Neural crest cell (in vitro differentiated cells): ENCODE measurements around the gene OSBP2. TPM values are rescaled to one million over a fixed set of nuclear protein-coding genes. Genes with fewer than 3 reads are reported as not detected.

Source experiments
- DNase-seq: peaks from one replicate; pipeline ENCODE4 v3.0.0; 2021; ENCODE audit warnings: low read depth, mixed read lengths, low spot score
- H3K27ac Mint-ChIP-seq: one replicate; pipeline ENCODE4 v1.8.0; 2021; ENCODE audit warnings: mild to moderate bottlenecking, mixed read lengths; ENCODE audit not compliant: unreplicated experiment
- H3K27me3 Mint-ChIP-seq: 2 replicates; pipeline ENCODE4 v1.8.0; 2021; ENCODE audit warnings: low read depth, mild to moderate bottlenecking, mixed read lengths
- H3K36me3 Mint-ChIP-seq: 2 replicates; pipeline ENCODE4 v1.8.0; 2021; ENCODE audit warnings: low read depth, mild to moderate bottlenecking, mixed read lengths
- H3K4me1 Mint-ChIP-seq: 2 replicates; pipeline ENCODE4 v1.8.0; 2021; ENCODE audit warnings: mixed read lengths
- H3K4me3 Mint-ChIP-seq: one replicate; pipeline ENCODE4 v1.8.0; 2021; ENCODE audit warnings: mild to moderate bottlenecking, mixed read lengths
- H3K9me3 Mint-ChIP-seq: 2 replicates; pipeline ENCODE4 v1.8.0; 2021; ENCODE audit warnings: mixed read lengths
- total RNA-seq: library from RNA; stranded (reverse); gene quantifications from 2 replicates; pipeline ENCODE4 v1.2.1, GENCODE V29; 2021
- TF ChIP-seq, protein P1 (sequence below): fragments of 200-600 bp; sonication (generic); conservative IDR thresholded peaks from 2 replicates; pipeline ENCODE4 v1.5.0; 2021; ENCODE audit warnings: antibody characterized with exemption, mild to moderate bottlenecking

The OSBP2 gene
- total RNA-seq, 1 donor from 2014 or later: 2.8 TPM

DNA sequence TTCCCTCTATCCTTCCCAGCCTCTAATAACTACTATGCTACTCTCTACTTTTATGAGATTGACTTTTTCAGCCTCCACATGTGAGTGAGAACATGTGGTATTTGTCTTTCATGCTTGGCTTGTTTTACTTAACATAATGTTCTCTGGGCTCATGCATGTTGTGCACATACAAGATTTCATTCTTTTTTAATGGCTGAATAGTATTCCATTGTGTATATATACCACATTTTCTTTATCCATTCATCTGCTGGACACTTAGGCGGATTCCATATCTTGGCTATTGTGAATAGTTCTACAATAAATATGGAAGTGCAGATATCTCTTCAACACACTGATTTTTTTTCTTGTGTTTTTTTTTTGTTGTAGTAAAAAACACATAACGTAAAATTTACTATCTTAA lies 19.4 kb downstream of the OSBP2 start:
- H3K9me3 Mint-ChIP-seq: peaks cover 3% of the 10 kb centered on the region
- DNase-seq: no peak
- TF ChIP-seq, protein P1, sequence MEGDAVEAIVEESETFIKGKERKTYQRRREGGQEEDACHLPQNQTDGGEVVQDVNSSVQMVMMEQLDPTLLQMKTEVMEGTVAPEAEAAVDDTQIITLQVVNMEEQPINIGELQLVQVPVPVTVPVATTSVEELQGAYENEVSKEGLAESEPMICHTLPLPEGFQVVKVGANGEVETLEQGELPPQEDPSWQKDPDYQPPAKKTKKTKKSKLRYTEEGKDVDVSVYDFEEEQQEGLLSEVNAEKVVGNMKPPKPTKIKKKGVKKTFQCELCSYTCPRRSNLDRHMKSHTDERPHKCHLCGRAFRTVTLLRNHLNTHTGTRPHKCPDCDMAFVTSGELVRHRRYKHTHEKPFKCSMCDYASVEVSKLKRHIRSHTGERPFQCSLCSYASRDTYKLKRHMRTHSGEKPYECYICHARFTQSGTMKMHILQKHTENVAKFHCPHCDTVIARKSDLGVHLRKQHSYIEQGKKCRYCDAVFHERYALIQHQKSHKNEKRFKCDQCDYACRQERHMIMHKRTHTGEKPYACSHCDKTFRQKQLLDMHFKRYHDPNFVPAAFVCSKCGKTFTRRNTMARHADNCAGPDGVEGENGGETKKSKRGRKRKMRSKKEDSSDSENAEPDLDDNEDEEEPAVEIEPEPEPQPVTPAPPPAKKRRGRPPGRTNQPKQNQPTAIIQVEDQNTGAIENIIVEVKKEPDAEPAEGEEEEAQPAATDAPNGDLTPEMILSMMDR: no peak
- H3K4me1 Mint-ChIP-seq: no peaks in the 10 kb centered on the region
- no peaks in the 10 kb centered on the region for H3K27me3 Mint-ChIP-seq
- no peak overlapping the region for H3K4me3 Mint-ChIP-seq
- no peak overlapping the region for H3K27ac Mint-ChIP-seq
- no peaks in the 10 kb centered on the region for H3K36me3 Mint-ChIP-seq

DNA sequence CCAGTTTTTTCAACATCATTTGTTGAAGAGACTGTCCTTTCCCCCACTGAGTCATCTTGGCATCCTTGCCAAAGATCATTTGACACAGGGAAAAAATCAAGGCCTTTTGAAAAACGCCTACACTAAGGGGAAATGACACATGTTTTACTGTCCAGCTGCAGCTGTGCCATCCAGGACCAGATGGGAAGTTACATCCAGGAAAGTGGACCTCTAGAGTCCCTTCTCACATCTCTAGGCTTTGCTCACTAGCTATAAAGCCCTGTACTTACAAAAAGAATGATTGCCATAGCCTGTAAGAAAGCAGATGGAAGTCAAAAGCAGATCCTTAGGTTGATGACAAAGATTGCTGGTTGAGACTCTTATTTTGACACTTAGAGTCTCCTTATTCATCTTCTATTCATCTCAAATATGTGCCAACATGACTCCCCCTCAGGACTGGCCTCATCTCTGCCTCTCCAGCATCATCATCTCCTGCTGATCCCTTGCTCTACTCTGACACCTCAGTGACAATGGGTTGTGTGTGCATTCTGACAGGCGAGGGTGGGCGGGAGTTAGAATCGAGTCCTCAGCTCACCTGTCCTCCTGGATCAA lies 22.8 kb downstream of the OSBP2 start:
- H3K27ac Mint-ChIP-seq: no peak overlapping the region
- H3K9me3 Mint-ChIP-seq: peaks cover 3% of the 10 kb centered on the region
- no peak for DNase-seq
- TF ChIP-seq, protein P1: no peak
- H3K27me3 Mint-ChIP-seq: no peaks in the 10 kb centered on the region
- no peaks in the 10 kb centered on the region for H3K36me3 Mint-ChIP-seq
- H3K4me3 Mint-ChIP-seq: no peak overlapping the region
- H3K4me1 Mint-ChIP-seq: no peaks in the 10 kb centered on the region

DNA sequence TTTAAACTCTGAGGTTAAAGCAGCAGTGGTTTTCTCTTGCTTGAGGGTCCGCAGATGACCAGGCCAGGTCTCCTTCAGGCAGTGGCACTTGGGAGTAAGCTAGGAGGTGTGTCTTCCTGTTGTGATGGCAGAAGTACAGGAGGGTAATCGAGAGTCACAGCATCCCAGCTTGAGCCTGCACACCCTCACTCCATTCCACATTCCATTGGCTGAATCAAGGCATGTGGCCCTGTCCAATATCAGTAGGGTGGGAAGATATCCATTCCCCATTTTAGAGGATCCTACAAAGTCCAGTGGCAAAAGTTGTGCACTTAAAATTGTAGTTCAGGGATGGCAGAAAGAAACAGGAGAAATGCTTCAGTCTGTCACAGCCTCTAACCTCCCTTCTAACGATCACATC lies 23.3 kb downstream of the OSBP2 start:
- TF ChIP-seq, protein P1: no peak
- no peaks in the 10 kb centered on the region for H3K4me1 Mint-ChIP-seq
- no peaks in the 10 kb centered on the region for H3K36me3 Mint-ChIP-seq
- H3K27ac Mint-ChIP-seq: no peak overlapping the region
- peaks cover 3% of the 10 kb centered on the region for H3K9me3 Mint-ChIP-seq
- no peak for DNase-seq
- H3K4me3 Mint-ChIP-seq: no peak overlapping the region
- no peaks in the 10 kb centered on the region for H3K27me3 Mint-ChIP-seq

DNA sequence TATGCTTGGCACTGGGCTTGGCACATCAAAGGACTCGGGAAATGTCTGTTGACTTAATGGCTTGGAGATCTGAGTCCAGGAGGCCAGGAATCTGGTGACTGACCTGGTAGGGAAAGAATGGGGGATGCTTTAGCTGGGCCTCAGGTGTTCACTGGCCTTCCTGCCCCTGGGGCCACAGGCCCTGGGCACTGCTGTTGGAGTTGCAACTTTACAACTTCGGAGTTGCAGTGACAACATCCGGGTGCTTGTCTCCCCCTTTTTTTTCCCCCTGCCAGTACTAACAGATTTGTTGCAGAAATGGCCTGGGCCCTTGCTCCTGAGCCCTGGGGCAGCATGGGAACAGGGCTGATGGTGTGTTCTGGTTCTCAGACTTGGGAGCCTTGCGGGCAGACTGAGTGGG lies 23.8 kb downstream of the OSBP2 start:
- Mint-ChIP-seq H3K4me1 (no peaks in the 10 kb centered on the region), H3K9me3 (peaks cover 3% of the 10 kb centered on the region), H3K36me3 (no peaks in the 10 kb centered on the region), H3K27ac (no peak overlapping the region), H3K27me3 (no peaks in the 10 kb centered on the region), H3K4me3 (no peak overlapping the region)
- DNase-seq: no peak
- TF ChIP-seq, protein P1: no peak

DNA sequence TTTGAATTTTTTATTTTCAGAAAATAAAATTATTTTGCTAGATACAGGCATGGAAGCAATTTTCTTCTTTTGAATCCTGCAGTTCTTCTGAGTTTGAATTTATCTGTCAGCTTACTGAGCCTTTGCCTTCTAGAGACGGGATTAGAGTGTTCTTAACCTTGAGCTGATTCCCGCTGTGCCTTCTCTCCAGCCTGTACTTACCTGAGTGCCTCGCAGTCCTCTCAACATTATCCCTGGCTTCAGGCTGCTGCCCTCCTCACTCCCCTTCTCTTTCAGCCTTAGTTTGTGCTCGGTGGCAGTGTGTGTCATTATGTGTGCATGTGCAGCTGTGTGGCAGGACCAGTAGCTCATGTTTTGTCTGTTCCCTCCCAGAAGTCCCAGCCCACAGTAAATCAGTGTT lies 24.3 kb downstream of the OSBP2 start:
- peaks cover 1% of the 10 kb centered on the region for H3K9me3 Mint-ChIP-seq
- no peaks in the 10 kb centered on the region for H3K27me3 Mint-ChIP-seq

More for the DNA sequence above, 24.3 kb downstream of the OSBP2 start:
- TF ChIP-seq, protein P1: no peak
- H3K27ac Mint-ChIP-seq: no peak overlapping the region
- H3K36me3 Mint-ChIP-seq: no peaks in the 10 kb centered on the region
- H3K4me3 Mint-ChIP-seq: no peak overlapping the region
- no peaks in the 10 kb centered on the region for H3K4me1 Mint-ChIP-seq
- DNase-seq: no peak
